Measurements from ENCODE around the gene SLC52A3. TPM values are rescaled to one million over a fixed set of nuclear protein-coding genes. Genes with fewer than 3 reads are reported as not detected.

The SLC52A3 gene
- total RNA-seq, 1 donor from 2014 or later: 0.25 TPM

GRCh38 chr20:774016-774659, 5.8 kb upstream of the SLC52A3 start:
- no peak for TF ChIP-seq CTCF (IDR thresholded peaks at IDR 0.05; ENCODE audit: unreplicated experiment)
- Mint-ChIP-seq H3K4me3 (no peak overlapping the region), H3K36me3 (no peaks in the 10 kb centered on the region), H3K27ac (no peak overlapping the region), H3K9me3 (no peaks in the 10 kb centered on the region), H3K4me1 (no peaks in the 10 kb centered on the region), H3K27me3 (ENCODE audit: low read depth) (peaks cover 8% of the 10 kb centered on the region)
- no peak for DNase-seq (ENCODE audit: low spot score in 2 of 2, unreplicated experiment in 2 of 2)

GRCh38 chr20:772806-773205, 4.5 kb upstream of the SLC52A3 start:
- TF ChIP-seq CTCF (IDR thresholded peaks at IDR 0.05; ENCODE audit: unreplicated experiment): no peak
- Mint-ChIP-seq H3K27me3 (ENCODE audit: low read depth) (peaks cover 8% of the 10 kb centered on the region), H3K4me3 (no peak overlapping the region), H3K4me1 (peaks cover 5% of the 10 kb centered on the region), H3K36me3 (no peaks in the 10 kb centered on the region), H3K27ac (no peak overlapping the region), H3K9me3 (no peaks in the 10 kb centered on the region)
- DNase-seq (ENCODE audit: low spot score in 2 of 2, unreplicated experiment in 2 of 2): no peak

- H3K4me3 Mint-ChIP-seq: no peak overlapping the region
- peaks cover 5% of the 10 kb centered on the region for H3K4me1 Mint-ChIP-seq
- TF ChIP-seq CTCF (IDR thresholded peaks at IDR 0.05; ENCODE audit: unreplicated experiment): no peak
- no peaks in the 10 kb centered on the region for H3K36me3 Mint-ChIP-seq
- no peak for DNase-seq (ENCODE audit: low spot score in 2 of 2, unreplicated experiment in 2 of 2)
- no peak overlapping the region for H3K27ac Mint-ChIP-seq
- no peaks in the 10 kb centered on the region for H3K9me3 Mint-ChIP-seq
- H3K27me3 Mint-ChIP-seq (ENCODE audit: low read depth): peaks cover 8% of the 10 kb centered on the region
These were observed 3.6 kb upstream of the SLC52A3 start for GRCh38 chr20:771741-772464.

GRCh38 chr20:770691-771090, 2.4 kb upstream of the SLC52A3 start:
- Mint-ChIP-seq H3K36me3 (no peaks in the 10 kb centered on the region), H3K27me3 (ENCODE audit: low read depth) (peaks cover 7% of the 10 kb centered on the region), H3K4me3 (no peak overlapping the region), H3K27ac (no peak overlapping the region), H3K4me1 (peaks cover 5% of the 10 kb centered on the region), H3K9me3 (no peaks in the 10 kb centered on the region)
- no peak for TF ChIP-seq CTCF (IDR thresholded peaks at IDR 0.05; ENCODE audit: unreplicated experiment)
- no peak for DNase-seq (ENCODE audit: low spot score in 2 of 2, unreplicated experiment in 2 of 2)

- TF ChIP-seq CTCF (IDR thresholded peaks at IDR 0.05; ENCODE audit: unreplicated experiment): no peak
- no peaks in the 10 kb centered on the region for H3K9me3 Mint-ChIP-seq
- DNase-seq (ENCODE audit: low spot score in 2 of 2, unreplicated experiment in 2 of 2): no peak
- H3K4me3 Mint-ChIP-seq: no peak overlapping the region
- no peak overlapping the region for H3K27ac Mint-ChIP-seq
- no peaks in the 10 kb centered on the region for H3K36me3 Mint-ChIP-seq
- H3K27me3 Mint-ChIP-seq (ENCODE audit: low read depth): peaks cover 23% of the 10 kb centered on the region
- H3K4me1 Mint-ChIP-seq: peaks cover 5% of the 10 kb centered on the region
These were observed 1.4 kb downstream of the SLC52A3 start for GRCh38 chr20:766906-767305.

Data from mesothelial cell of epicardium (in vitro differentiated cells).